Mucosa of descending colon (tissue), 3 donors: ENCODE results near the gene SLC5A10. TPM values are rescaled to one million over a fixed set of nuclear protein-coding genes. Genes with fewer than 3 reads are reported as not detected.
"Not testable (repeated sequence)": the region's sequence is repeated elsewhere in the genome, so short reads cannot be mapped to it uniquely, and the experiment has no call there.

Source experiments
- ATAC-seq: fragments of 200-7000 bp; cut with Tn5 transposase; one replicate; pipeline ENCODE4 v1.9.1; 2020; ENCODE audit warnings: mild to moderate bottlenecking, moderate library complexity
- DNase-seq, 3 donors: peaks; one replicate each; pipeline ENCODE4 v3.0.0-alpha.2; 2020
- H3K36me3 ChIP-seq: fragments of 200-600 bp; one replicate; pipeline ENCODE4 v1.8.0; 2021; ENCODE audit warnings: low read depth, mild to moderate bottlenecking
- H3K4me1 ChIP-seq: fragments of 200-600 bp; one replicate; pipeline ENCODE4 v1.8.0; 2021; ENCODE audit warnings: low read depth, mild to moderate bottlenecking
- H3K4me3 ChIP-seq: fragments of 200-600 bp; one replicate; pipeline ENCODE4 v1.8.0; 2021; ENCODE audit warnings: mild to moderate bottlenecking
- H3K9me3 ChIP-seq: fragments of 200-600 bp; one replicate; pipeline ENCODE4 v1.8.0; 2021; ENCODE audit warnings: mild to moderate bottlenecking
- CTCF ChIP-seq: fragments of 200-600 bp; IDR thresholded peaks from one replicate; pipeline ENCODE4 v1.8.0; 2022; ENCODE audit warnings: antibody characterized with exemption, mild to moderate bottlenecking
- intact Hi-C, 2 donors: fragments of 100-400 bp; cut with DNase I in 1 of 2; cut with micrococcal nuclease in 1 of 2; formaldehyde crosslinking; loops; one replicate each; pipeline versions ENCODE4 v1.11.0 to v1.11.1; 2022; cut with DNase I, micrococcal nuclease
- total RNA-seq, 3 donors: library from RNA; stranded (reverse); fragmentation: NEBNext Ultra II Directional in 2 of 3; extraction: Animal tissue kit (Norgen Biotek cat#: 25700) in 2 of 3; gene quantifications; one replicate each; pipeline versions ENCODE4 v1.2.1 to v1.2.4, GENCODE V29; 2021 to 2023
- donor health status: DM: no; HTN: no; CAD: no; lungs with moderate emphysema.
- donor health status: DM: no; HTN: no; CAD: no.
- donor health status: DM: no; HTN: yes; CAD: no.

Gene SLC5A10
- total RNA-seq, 3 donors from 2014 or later = 0.12 TPM; not detected in 2

GRCh38 chr17:19023209-19023999 lies 71.4 kb downstream of the SLC5A10 start:
- Histone ChIP-seq H3K9me3 (no peaks in the 10 kb centered on the region), H3K4me3 (no peak overlapping the region), H3K36me3 (no peaks in the 10 kb centered on the region), H3K4me1 (no peaks in the 10 kb centered on the region)
- ATAC-seq = no peak
- DNase-seq = peak in 1 of 3 donors; percentile 25
- no peak for TF ChIP-seq CTCF
- intact Hi-C loops = no loop called here

GRCh38 chr17:19024101-19025078 lies 72.4 kb downstream of the SLC5A10 start:
- ATAC-seq = no peak
- Histone ChIP-seq H3K4me3 (no peak overlapping the region), H3K36me3 (no peaks in the 10 kb centered on the region), H3K4me1 (no peaks in the 10 kb centered on the region), H3K9me3 (no peaks in the 10 kb centered on the region)
- no peak for TF ChIP-seq CTCF
- intact Hi-C loops = no loop called here
- peak in 2 of 3 donors; percentile 14 to 47 for DNase-seq

GRCh38 chr17:19028671-19029070 lies 76.7 kb downstream of the SLC5A10 start:
- H3K36me3 ChIP-seq, H3K4me1 ChIP-seq, H3K9me3 ChIP-seq, DNase-seq, intact Hi-C loops, H3K4me3 ChIP-seq: not testable (repeated sequence)
- peak; percentile 69 for ATAC-seq

GRCh38 chr17:19029740-19030139 lies 77.8 kb downstream of the SLC5A10 start:
- intact Hi-C loops, ATAC-seq: not testable (repeated sequence)

GRCh38 chr17:19030771-19031449 lies 78.9 kb downstream of the SLC5A10 start:
- H3K36me3 ChIP-seq, intact Hi-C loops, H3K4me3 ChIP-seq, H3K4me1 ChIP-seq, DNase-seq, H3K9me3 ChIP-seq: not testable (repeated sequence)
- ATAC-seq = peak; percentile 31

More at GRCh38 chr17:19029740-19030139, 77.8 kb downstream of the SLC5A10 start:
- H3K9me3 ChIP-seq, H3K36me3 ChIP-seq, DNase-seq, H3K4me1 ChIP-seq, H3K4me3 ChIP-seq: not testable (repeated sequence)

- peak; percentile 83 for ATAC-seq
- H3K36me3 ChIP-seq, H3K9me3 ChIP-seq, H3K4me3 ChIP-seq, H3K4me1 ChIP-seq, intact Hi-C loops: not testable (repeated sequence)
- peak; percentile 27 for TF ChIP-seq CTCF
- DNase-seq = peak; percentile 69 to 86 (median 84)
Measured at GRCh38 chr17:19031729-19032128, 79.8 kb downstream of the SLC5A10 start.

- intact Hi-C loops, H3K36me3 ChIP-seq, H3K4me3 ChIP-seq, H3K4me1 ChIP-seq, DNase-seq, H3K9me3 ChIP-seq: not testable (repeated sequence)
- ATAC-seq = peak; percentile 91
Measured at GRCh38 chr17:19032377-19032988, 80.5 kb downstream of the SLC5A10 start.

GRCh38 chr17:19036186-19036585 lies 84.2 kb downstream of the SLC5A10 start:
- intact Hi-C loops, H3K9me3 ChIP-seq, H3K36me3 ChIP-seq, DNase-seq, ATAC-seq, H3K4me3 ChIP-seq, H3K4me1 ChIP-seq: not testable (repeated sequence)

GRCh38 chr17:19037547-19037946 lies 85.6 kb downstream of the SLC5A10 start:
- peak; percentile 75 for ATAC-seq
- H3K9me3 ChIP-seq, H3K4me1 ChIP-seq, H3K4me3 ChIP-seq, DNase-seq, H3K36me3 ChIP-seq, intact Hi-C loops: not testable (repeated sequence)

- H3K9me3 ChIP-seq, DNase-seq, intact Hi-C loops, H3K4me3 ChIP-seq, H3K36me3 ChIP-seq, H3K4me1 ChIP-seq: not testable (repeated sequence)
- ATAC-seq = peak; percentile 65
Measured at GRCh38 chr17:19038007-19038406, 86.0 kb downstream of the SLC5A10 start.
